Putamen (tissue), 1 donor: Measurements from ENCODE around the gene HIPK4.
"Not testable (repeated sequence)": the region's sequence is repeated elsewhere in the genome, so short reads cannot be mapped to it uniquely, and the experiment has no call there.

Source experiments
- DNase-seq: peaks from one replicate; pipeline ENCODE4 v3.0.0-alpha.2; 2016; ENCODE audit warnings: low spot score

The HIPK4 gene, protein sequence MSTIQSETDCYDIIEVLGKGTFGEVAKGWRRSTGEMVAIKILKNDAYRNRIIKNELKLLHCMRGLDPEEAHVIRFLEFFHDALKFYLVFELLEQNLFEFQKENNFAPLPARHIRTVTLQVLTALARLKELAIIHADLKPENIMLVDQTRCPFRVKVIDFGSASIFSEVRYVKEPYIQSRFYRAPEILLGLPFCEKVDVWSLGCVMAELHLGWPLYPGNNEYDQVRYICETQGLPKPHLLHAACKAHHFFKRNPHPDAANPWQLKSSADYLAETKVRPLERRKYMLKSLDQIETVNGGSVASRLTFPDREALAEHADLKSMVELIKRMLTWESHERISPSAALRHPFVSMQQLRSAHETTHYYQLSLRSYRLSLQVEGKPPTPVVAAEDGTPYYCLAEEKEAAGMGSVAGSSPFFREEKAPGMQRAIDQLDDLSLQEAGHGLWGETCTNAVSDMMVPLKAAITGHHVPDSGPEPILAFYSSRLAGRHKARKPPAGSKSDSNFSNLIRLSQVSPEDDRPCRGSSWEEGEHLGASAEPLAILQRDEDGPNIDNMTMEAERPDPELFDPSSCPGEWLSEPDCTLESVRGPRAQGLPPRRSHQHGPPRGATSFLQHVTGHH

DNA sequence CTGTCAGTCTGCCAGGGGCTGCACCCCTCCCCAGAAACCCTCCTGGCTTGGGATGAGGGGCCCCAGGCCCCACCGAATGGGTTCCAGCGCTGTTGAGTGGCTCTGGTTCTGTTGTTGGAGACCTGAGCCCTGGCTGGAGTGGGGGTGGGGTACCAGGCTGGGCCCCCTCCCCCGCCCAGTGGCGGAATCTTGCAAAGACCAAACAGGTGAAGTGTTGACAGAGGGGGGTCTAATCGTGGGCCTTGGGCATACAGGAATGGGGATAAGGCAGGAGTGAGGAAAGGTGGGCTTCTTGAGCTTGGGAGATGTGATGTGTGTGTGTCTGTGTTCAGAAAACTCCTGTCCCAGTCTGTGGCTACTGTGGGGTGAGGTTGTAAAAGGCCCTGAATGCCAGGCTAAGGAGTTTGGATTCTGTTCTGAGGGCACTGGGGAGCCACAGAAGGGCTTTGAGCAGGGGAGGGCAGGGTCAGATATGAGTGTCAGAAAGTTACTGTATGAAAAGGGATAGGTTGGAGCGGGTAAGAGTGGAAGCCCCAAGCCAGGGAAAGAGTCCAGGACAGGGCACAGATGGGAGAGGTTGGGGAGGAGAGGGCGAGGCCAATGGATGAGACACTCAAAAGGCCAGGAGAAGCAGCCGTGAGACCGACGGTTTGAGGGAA is at the start of gene HIPK4:
Gene HIPK4 (minus strand): TSS at position 98 of the 659 bp plus-strand sequence. CDS start 279 bp downstream, outside the sequence.
- no peak for DNase-seq

DNA sequence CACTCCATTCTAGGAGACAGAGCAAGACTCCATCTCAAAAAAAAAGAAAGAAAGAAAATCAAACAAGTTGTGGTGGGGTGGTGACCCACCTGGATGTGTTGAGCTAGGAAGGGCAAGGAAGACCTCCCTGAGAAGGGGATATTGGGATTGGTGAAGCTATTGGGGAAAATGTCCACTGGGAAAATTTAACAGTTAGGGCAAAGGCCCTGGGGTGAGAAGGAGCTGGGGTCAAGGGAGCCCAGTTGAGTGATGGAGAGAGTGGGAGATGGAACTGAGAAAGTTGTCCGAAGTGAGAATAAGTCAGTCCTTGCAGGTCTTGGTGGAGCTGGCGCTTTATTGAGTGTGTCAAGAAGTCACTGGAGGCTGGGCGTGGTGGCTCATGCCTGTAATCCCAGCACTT is 48.3 kb upstream of the HIPK4 start:
- DNase-seq: no peak

DNA sequence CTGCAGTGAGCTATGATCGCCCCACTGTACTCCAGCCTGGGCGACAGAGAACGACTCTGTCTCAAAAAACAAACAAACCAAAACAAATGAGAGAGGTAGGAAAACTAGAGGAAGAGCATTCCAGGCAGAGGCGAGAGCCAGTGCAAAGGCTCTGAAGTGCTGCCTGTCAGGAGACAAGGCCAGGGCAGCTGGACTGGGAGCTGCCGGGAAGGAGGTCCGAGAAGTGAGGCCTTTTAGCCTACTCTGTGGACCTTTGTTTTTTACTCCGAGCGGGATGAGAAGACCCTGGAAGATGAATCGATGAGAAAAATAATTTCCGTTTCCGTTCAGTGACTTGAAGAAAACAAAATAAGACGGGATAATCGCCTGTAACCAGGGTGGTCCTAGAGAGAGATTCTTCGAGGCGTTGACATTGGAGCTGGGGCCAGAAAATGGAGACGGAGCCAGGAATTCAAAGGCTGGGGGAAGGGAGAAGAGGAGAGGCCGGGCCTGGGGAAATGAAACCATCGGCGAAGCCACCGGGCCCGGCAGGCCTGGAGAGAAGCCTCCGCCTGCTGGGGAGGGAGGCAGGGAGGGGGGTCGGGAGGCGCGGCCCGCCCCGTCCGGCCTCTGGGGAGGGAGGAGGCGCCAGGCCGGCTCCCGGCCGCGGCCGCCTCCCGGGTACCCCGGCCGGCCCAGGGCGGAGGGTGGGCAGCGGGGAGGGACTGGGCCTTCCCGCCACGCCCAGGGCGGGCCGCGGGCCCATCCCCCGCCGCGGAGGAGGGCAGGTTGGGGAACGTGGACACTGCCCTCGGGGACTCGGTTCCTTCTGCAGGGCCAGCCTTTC is 43.6 kb upstream of the HIPK4 start:
- peak; percentile 89 for DNase-seq

DNA sequence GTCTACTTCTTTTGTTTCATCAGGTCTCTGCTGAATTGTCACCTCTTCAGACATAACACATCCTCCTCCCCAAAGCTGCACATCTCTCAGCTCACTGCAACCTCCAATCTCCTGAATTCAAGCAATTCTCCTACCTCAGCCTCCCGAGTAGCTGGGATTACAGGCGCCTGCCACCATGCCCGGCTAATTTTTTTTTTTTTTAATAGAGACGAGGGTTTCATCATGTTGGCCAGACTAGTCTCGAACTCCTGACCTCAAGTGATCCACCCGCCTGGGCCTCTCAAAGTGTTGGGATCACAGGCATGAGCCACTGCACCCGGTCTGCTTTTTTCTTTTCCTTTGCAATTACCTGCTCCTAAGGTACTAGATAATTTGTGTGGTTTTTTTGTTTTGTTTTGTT is 42.8 kb upstream of the HIPK4 start:
- DNase-seq: not testable (repeated sequence)

DNA sequence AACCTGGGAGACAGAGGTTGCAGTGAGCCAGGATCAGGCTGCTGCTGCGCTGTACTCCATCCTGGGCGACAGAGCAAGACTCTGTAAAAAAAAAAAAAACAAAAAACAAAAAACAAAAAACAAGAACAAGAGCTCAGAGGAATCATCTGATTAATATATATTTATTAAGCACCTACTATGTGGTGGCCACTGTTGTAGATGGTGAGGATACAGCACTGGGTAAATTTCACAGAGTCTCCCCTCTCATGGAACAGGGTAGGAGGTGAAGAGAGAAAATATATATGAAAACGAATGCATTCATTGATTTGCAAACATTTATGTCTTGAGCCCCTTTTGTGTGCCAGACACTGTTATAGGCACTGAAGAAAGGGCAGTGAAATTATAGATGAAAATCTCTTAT is 41.7 kb upstream of the HIPK4 start:
- no peak for DNase-seq

DNA sequence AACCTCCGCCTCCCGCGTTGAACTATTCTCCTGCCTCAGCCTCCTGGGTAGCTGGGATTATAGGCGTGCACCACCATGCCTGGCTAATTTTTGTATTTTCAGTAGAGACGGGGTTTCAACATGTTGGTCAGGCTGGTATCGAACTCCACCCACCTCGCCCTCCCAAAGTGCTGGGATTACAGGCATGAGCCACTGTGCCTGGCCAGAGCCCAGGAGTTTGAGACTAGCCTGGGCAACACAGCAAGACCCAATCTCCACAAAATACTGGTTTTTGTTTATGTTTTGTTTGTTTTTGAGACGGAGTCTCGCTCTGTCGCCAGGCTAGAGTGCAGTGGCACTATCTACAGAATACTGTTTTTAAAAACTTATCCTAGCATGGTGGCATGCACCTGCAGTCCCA is 40.3 kb upstream of the HIPK4 start:
- not testable (repeated sequence) for DNase-seq

DNA sequence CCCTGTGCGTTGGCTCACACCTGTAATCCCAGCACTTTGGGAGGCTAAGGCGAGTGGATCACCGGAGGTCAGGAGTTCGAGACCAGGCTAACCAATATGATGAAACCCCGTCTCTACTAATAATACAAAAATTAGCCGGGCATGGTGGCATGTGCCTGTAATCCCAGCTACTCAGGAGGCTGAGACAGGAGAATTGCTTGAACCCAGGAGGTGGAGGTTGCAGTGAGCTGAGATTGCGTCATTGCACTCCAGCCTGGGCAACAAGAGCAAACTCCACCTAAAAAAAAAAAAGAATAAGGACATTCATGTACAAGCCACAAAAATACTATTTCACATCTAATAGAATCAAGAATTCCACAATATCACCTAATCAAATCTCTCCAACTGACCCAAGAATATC is 38.2 kb upstream of the HIPK4 start:
- DNase-seq: not testable (repeated sequence)

DNA sequence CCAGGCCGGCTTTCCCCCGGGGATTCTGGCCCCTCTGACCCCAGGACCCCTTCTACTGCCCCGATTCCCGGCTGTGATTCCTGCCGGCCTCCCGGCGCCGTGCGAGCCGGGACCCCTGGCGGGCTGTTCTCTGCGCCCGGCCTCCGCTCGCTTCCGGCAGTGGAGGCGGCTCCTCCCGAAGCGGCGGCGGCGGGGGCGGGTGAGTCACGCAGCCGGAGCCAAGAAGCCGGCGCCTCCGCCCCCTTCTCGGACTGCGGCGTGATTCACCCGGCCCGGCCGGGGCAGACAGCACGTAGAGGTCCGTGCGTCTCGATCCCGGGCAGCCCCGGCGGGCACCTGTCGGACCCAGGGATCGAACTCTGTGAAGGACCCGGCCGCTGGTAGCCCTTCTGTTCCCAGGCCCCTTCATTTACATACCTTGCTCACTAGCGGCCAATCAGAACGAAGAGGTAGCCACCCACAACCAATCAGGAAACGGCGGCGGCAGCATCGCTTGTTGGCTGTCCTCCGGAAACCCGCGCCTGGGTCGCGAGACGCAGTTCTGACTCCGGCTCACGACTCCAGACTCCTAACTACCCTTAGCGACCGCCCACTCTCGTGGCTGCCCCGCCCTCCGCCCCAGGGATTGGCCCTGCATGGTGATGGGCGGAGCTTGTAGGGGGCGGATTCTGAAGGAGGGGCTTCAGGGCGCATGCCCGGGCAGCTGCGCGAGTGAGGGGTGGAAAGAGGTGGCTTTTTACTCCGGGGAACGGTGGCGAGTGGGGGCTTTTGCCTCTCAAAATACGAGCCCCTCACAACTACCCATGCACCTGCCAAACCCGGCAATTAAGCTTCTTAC is 35.7 kb upstream of the HIPK4 start, which contains the start of gene SERTAD1:
Gene SERTAD1 (minus strand): TSS at position 543 of the 838 bp plus-strand sequence. CDS start 2,446 bp downstream, outside the sequence.
- DNase-seq: peak; percentile 100

DNA sequence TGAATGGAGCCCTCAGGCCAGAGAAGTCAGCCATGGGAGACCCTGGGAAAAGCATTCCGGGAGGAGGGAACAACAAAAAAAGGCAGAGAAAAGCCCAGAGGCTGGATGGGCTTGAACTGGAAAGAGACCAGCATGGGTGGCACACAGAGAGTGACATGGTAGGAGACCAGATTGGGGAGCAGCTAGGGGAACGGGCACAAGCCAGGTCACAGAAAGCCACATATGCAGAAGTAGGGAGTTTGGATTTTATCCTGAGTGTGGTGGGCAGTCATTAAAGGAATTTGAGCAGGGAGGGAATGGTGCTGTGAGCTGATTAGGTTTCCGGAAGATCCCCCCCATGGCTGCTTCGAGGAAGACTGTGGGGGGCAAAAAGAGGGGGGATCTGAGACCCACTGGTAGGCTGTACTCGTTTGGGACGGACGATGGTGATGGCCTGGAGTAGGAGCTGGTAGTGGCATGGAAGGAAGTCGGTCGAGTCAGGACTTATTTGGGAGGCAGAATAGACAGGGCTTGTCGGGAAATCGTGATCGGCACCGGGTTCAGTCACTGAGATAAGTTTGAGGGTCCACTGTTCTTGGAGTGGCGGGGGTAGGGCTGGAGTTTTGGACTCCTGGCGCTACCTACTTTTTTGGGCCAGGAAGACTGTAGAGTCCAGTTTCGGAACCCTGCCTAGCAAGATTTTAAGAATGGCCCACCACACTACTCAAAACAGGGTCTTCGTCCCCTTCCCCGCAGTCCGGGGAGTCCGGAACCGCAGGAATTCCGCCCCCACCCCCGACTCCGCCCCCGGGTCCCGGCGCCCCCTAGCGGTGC is 34.9 kb upstream of the HIPK4 start:
- no peak for DNase-seq

DNA sequence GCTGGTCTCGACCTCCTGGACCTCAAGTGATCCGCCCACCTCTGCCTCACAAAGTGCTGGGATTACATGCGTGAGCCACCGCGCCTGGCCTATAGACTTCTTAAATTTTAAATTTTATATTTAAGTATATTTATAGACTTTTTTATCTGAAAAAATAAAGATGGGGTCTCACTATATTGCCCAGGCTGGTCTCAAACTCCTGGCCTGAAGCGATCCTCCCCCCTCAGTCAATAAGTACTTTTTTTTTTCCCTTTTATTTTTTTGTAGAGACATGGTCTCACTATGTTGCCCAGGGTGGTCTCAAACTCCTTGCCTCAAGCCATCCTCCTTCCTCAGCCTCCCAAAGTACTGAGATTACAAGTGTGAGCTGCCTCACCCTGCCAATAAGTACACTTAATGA is 34.0 kb upstream of the HIPK4 start:
- no peak for DNase-seq

DNA sequence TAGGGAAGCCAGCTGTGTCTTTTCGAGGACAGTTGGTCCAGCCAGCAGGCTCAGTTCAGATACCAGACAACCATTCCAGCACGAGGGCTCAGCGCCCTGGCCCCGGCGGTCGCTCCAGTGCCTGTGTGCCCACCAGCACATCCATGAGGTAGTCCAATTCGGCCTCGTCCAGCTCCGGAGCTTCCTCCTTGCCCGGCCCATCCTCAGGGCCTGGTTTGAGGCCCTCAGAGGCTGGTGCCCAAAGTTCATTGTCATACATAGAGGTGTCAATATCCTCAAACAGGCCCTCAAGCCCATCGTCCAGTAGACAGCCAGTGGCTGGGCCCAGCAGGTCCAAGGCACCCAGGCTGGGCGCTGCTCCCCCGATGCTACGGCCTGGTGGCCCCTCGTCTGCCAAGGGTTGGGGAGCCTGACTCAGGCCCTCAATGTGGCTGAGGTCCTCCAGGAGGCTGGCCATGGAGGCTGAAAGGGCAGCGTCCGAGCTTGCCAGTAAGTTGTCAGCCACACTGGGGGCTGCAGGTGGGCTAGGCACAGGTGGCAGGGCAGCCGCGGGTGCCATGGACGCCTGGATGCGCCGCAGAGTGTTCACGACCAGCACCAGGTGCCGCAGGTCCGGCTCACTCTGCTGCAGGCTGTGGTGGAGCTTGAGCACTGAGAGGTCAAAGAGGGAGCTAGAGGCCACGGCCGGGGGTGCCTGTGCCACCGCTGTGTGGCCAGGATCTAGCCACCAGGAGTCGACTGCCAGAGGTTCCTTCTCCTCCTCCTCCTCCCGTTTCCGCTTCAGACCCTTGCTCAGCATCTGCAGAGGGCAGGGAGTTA is 33.0 kb upstream of the HIPK4 start:
- DNase-seq: no peak

DNA sequence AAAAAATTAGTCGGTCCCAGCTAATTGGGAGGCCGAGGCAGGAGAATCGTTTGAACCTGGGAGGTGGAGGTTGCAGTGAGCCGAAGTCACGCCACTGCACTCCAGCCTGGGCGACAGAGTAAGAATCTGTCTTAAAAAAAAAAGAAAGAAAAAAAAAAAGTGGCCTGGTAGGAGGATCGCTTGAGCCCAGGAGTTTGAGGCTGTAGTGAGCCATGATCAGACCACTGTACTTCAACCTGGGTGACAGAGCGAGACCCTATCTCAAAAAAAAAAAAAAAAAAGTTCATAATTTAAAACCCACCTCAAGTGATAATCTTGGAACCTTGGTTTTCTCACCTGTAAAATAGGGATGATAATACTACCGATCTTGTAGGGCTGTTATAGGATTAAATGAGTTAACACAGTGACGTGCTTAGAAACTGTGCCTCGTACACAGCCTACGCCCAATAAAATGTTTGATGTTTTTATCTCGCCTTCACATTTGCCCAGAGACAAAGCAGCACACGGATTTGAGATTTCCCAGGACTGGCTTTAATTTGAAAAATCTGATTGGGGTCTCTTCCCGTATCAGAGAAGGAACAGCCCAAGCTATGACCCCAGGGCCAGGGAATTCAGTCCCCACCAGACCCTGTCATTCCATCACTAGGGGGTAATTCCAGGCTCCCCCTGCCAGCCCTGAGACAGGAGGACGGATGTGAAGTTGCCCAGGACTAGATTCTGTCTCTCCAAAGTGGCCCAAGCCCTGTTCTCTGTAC is 32.2 kb upstream of the HIPK4 start:
- no peak for DNase-seq

DNA sequence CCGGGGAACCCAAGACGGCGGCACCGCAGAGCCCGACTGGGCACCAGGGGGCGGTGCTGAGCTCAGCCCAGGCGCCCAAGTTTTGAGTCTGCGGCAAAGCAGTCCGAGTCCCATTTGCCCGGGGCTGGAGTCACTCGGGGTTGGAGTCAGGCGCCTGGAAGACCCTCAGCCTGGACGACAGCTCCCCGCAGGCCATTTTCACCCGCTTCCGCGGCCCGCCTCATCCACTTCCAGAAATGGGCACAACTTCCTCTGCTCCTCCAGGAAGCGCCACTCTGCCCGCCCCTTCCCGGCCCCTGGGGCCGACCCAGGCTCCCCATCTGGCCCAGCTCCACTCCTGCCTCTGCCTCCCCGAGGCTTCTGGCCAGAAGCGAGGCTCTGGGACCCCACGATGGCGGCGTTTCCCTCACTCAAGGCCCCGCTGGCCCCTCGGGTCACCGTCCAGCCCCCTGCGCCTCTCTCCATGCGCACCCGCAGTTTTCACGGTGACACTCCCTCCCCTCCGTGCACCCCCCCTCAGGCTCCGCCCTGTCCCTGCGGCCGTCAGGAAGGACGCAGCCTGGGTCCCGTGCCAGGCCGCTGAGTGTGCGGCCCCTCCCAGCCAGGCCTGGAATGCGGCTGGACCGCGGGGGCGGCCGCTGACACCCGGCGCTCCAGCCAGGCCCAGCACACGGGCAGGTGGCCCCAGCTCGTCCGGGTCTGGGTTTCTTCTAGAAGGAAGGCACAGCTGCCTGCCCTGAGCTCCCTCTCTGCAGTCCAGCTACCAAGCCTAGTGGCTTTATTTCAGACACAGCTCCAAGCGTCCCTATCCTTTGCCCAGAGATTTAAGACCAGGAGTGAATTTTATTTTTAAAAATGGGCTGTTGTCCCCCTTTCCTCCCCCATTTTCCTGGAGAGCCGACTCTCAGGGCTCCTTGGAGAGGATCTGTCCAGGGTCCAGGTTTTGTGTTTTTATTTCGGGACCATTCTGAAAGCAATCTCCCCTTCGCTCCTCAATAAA is 31.1 kb upstream of the HIPK4 start:
- DNase-seq: peak; percentile 85

DNA sequence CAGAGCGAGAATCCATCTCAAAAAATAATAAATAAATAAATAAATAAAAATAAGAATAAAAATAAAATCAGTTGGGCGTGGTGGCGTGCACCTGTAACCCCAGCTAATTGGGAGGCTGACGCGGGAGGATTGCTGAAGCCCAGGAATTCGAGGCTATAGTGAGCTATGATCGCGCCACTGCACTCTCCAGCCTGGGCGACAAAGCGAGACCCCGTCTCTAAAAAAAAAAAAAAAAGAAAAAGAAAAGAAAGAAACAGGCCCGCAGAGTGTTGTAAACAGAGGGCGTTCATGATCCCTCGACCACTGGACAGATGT is 30.4 kb upstream of the HIPK4 start:
- DNase-seq: no peak

DNA sequence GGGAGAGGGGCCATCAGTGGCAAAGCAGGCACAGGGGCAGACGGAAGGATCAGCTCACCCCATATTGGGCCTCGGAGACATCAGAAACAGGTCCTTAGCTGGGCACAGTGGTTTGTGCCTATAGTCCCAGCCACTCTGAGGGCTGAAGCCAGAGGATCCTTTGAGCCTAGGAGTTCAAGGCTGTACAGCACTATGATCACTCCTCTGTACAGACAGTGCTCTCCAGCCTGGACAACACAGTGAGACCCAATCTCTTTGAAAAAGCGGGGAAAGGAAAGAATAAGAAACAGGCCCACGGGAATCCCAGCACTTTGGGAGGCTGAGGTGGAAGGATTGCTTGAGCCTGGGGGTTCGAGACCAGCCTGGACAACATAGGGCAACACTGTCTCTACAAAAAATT is 29.8 kb upstream of the HIPK4 start:
- no peak for DNase-seq

DNA sequence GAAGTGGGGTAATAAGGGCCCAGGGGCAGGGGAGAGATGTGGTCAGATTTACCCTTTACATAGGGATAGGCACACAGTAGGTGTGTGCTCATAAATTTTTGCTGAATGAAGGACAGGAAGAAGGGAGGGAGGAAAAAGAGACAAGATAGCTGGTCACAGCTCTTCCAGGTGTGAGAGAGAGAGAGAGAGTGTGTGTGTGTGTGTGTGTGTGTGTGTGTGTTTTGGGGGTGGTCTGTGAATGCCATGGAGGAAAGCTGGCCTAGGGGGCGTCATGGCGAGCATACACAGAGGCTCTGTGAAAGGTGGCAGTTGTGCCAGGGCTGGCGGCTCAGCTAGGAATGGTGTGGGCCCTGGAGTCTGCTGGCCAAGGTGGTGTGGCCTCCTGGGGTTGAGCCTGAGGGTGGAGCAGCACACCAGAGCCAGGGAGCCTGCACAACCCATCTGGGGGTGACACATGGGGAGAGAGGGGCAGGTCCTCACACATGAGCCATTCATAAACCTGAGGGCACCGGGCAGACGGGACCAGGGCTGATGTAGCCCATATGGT is 29.2 kb upstream of the HIPK4 start:
- DNase-seq: no peak

DNA sequence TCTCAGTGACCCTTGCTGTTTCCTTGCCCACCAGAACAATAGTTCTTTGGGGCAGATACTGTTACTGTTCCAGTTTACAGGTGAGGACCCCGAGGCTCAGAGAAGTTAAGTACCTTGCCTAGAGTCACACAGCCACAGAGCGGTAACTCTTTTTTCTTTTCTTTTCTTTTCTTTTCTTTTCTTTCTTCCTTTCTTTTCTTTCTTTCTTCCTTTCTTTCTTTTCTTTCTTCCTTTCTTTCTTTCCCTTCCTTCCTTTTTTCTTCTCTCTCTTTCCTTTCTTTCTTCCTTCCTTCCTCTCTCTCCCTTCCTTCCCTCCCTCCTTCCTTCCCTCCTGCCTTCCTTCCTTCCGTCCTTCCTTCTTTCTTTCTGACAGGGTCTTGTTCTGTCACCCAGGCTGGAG is 28.1 kb upstream of the HIPK4 start:
- no peak for DNase-seq
